NCI-H2029 treated with DMSO at 0.1 percent for 48 hours (cell line): Measurements from ENCODE around the gene REEP2.
"Not testable (repeated sequence)": the region's sequence is repeated elsewhere in the genome, so short reads cannot be mapped to it uniquely, and the experiment has no call there.

Experiments used
- DNase-seq: peaks from one replicate; lab custom pipeline; 2025; lab: John Stamatoyannopoulos, UW

REEP2 gene

GRCh38 chr5:138466125-138466899, 27.5 kb downstream of the REEP2 start:
- no peak for DNase-seq

GRCh38 chr5:138466900-138467710, 28.2 kb downstream of the REEP2 start:
- DNase-seq: no peak

- DNase-seq: no peak
These were observed 28.9 kb downstream of the REEP2 start for GRCh38 chr5:138467711-138468132.

GRCh38 chr5:138468133-138468965, 29.5 kb downstream of the REEP2 start:
- no peak for DNase-seq

- DNase-seq: no peak
These were observed 30.2 kb downstream of the REEP2 start for GRCh38 chr5:138468966-138469539.

GRCh38 chr5:138469540-138470321, 30.9 kb downstream of the REEP2 start:
- no peak for DNase-seq

GRCh38 chr5:138470322-138471051, 31.6 kb downstream of the REEP2 start:
- DNase-seq: no peak

GRCh38 chr5:138471052-138471361, 32.1 kb downstream of the REEP2 start:
- DNase-seq: no peak

- no peak for DNase-seq
These were observed 33.5 kb downstream of the REEP2 start for GRCh38 chr5:138472353-138472752.

- not testable (repeated sequence) for DNase-seq
These were observed 34.3 kb downstream of the REEP2 start for GRCh38 chr5:138473151-138473550.

GRCh38 chr5:138476918-138477317, 38.1 kb downstream of the REEP2 start:
- no peak for DNase-seq

- DNase-seq: no peak
These were observed 43.8 kb downstream of the REEP2 start for GRCh38 chr5:138482638-138483037.

GRCh38 chr5:138488481-138488945, 49.7 kb downstream of the REEP2 start:
- DNase-seq: no peak

GRCh38 chr5:138489683-138490061, 50.8 kb downstream of the REEP2 start:
- no peak for DNase-seq

GRCh38 chr5:138490648-138491283, 51.9 kb downstream of the REEP2 start:
- no peak for DNase-seq

- DNase-seq: no peak
These were observed 52.4 kb downstream of the REEP2 start for GRCh38 chr5:138491284-138491648.

- DNase-seq: peak; percentile 72
These were observed 53.1 kb downstream of the REEP2 start for GRCh38 chr5:138491669-138492559.

- no peak for DNase-seq
These were observed 53.7 kb downstream of the REEP2 start for GRCh38 chr5:138492560-138493045.

- DNase-seq: no peak
These were observed 56.5 kb downstream of the REEP2 start for GRCh38 chr5:138495351-138495750.
